ENCODE results near the gene MAN1C1.
A peak's percentile ranks its signal among the peaks of the same experiment; 100 is the strongest.
"Not testable (repeated sequence)": the region's sequence is repeated elsewhere in the genome, so short reads cannot be mapped to it uniquely, and the experiment has no call there.

Gene MAN1C1

DNA sequence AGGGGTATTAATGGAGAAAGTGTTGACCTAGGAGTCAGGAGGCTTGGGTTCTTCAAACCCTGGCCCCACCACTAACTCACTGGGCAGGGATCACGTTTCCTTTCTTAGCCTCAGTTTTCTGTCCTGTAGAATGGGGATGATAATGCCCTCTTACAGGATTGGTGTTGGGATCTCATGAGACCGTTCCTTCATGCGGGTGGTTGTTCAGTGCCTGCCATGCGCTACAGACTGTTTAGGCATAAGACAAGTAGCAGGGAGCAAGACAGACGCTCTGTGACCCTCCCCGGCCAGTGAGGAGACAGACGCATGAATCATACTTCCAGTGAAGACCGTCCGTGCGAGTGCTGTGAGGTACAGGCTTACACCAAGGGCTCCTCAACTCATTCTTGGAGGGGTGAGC is 81.7 kb downstream of the MAN1C1 start:
- DNase-seq (ENCODE audit: low spot score): no peak

DNA sequence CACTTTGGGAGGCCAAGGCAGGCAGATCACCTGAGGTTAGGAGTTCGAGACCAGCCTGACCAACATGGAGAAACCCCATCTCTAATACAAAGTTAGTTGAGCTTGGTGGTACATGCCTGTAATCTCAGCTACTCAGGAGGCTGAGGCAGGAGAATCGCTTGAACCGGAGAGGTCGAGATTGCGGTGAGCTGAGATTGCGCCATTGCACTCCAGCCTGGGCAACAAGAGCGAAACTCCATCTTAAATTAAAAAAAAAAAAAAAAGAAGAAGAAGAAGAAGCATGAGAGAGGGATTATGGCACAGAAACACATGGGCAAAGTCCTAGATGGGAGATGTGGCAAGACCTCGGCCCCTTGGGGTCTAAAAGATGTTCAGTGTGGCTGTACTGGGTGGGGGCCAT is 82.5 kb downstream of the MAN1C1 start:
- not testable (repeated sequence) for DNase-seq (ENCODE audit: low spot score)

DNA sequence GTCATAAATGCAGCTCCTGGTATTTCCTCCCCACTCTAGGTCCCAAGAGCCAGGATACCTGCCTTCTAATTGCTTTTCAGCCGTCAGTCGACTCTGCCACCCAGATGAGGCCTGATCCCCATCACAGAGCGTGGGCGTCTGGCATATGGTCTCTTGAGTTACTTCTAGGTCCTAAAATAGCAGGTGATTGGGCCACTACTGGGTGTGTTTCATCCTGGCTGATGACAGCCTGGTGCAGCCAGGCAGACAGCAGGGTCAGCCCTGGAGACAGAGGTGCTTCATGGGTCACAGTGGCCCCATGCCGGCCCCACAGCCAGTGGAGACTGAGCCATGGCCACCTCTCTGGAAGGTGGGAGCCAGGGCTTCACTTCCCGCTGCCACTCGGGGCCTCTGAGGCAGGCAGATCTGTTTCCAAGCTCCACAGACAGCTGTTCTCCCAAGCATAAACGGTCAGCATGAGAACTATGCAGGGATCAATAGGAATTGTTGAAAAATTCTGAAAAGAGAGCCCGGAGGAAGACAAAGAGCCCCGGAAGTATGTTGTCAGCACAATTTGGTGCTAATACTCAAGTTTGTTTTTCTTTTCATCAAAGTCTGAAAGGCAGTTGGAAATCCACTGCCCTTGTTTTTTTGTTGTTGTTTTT is 83.0 kb downstream of the MAN1C1 start:
- DNase-seq (ENCODE audit: low spot score): no peak

DNA sequence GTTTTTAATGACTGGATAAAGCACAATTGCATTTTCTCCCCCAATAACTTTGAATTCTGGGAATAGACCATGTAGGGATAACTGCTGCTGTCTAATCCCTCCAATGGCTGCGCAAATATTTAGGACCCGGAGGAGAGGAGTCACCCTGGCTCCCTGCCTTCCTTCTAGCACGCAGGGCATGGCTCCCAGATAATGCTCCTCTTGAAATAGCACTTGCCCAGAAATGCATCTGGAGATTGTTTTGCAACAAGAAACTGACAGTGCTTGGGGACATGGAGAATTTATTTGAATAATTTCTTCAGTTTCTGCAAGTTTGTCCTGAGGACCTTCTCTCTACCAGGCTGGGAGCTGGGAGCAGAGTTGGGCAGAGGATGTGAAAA is 83.5 kb downstream of the MAN1C1 start:
- DNase-seq (ENCODE audit: low spot score): no peak

DNA sequence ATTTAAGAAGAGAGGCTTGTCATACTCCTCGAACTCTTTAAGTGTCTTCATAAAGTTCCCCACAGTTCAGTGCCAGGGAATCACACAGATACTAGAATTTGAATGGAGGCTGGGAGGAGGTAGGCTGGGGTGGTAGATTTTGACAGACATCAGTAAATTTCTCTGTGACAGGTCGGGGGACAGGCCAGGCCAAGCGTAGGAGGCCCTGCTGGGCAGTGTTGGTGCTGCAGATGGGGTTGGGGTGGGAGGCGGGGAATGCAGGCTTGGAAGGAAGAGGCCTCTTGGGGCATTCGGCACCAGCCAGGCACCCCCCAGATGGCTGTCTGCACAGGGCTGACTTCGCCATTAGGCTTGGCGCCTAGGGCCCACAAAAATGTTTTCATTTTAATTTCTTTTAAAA is 84.0 kb downstream of the MAN1C1 start:
- DNase-seq (ENCODE audit: low spot score): no peak

DNA sequence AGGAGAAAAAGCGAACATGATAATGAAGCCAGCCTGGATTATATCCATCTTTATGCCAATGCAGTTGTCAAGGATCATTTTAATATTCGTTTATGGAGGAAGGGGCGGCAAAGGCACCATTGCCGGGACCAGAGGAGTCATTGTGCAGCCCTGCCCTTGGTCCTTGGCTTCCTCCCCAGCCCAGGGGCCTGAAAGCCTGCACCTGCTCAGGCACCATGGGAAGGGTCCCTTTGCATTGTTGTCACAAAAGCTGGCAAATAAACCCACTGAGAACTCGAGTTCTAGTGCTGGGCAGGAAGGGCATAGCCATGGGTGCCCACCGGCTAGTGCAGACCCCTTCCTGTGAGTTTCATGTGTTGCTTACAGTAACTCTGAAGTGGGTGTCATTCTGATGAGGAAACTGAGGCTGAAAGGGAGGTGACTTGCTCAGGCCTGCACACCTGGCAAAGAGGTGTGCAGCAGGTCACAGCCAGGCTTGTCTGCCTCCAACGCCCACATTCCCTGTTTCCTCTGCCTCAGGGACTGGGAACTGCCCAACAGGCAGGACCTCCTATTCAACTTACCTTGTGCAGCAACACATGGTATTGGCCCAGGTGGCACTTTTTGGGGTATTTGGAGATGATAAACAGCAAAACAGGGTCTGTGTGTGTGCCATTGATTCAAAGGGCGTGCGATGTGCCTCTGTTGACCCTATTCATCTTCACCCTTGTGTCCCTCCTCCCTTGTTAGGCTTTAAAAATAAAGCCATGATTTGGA is 84.6 kb downstream of the MAN1C1 start:
- DNase-seq (ENCODE audit: low spot score): no peak

DNA sequence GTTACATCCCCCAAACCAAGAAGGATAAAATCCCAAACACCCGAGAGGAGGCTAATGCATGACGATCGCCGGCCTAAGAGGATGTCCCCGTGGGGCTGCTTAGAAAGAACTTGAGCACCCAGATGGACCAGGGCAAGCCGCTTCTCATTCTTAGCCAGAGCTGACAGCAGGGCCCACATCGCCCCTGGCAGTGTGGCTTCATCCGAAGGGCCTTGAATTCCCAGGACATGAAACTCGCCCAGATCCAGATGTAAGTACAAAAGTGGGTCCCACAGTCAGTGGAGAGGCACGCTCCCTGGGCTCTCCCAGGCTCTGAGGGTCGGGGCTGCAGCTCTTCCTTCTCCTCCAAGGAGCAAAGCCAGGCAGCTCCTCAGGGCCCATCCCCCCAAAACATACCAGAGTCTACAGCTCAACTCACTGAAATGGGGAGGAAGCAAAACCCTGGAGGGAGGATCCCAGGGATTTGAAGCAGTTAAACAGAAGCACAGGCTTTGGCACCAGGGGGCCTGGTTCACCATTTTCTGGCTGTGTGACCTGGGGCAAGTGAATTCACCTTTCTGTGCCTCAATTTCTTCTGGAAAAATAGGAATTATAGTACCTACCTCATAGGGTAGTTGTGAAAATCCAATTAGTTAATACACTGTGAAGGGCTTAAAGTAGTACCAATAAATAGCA is 85.6 kb downstream of the MAN1C1 start:
- DNase-seq (ENCODE audit: low spot score): no peak

DNA sequence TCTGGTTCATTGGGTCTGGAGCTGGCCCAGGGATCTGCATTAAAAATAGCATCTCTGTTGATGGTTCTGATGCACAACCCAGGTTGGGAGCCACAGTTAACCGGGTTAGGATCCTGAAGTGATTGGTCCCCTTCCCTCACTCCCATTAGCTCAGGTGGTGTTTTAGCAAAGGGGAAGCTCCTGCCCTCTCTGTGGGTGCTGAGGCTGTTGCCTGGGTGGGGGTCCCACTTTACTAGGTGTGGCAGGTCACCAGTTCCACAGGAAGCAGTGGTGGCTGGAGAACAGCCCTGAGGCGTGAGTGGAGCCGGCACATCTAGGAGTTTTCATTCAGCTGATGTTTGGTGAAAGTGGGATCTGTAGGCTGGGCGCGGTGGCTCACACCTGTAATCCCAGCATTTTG is 86.5 kb downstream of the MAN1C1 start:
- DNase-seq (ENCODE audit: low spot score): no peak

DNA sequence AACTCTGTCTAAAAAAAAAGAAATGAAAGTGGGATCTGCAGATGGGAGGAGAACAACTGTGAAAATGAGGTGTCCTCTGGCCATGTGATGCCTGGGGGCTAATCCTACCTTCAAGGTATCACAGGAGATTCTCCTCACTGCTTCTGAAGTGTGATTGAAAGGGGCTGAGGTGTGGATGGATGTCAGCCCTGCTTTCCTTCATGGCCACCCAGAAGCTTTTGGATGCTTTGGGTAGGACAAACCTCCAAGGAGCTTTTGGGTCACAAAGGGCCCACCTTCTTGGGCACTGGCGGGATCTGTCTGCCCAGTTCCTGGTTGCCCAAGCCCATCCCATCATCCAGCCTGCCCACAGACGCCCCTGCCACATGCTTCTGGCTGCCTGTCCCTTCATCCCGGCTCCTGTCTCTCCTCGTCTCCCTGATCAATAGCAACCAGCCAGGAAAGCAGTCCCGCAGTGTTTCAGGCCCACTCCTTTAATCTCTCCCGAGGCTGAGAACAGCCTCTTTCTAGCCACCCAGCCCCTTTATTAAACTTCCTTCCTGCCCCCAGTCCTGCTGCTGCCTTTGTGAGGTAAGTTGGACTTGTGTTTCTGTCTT is 87.2 kb downstream of the MAN1C1 start:
- no peak for DNase-seq (ENCODE audit: low spot score)

DNA sequence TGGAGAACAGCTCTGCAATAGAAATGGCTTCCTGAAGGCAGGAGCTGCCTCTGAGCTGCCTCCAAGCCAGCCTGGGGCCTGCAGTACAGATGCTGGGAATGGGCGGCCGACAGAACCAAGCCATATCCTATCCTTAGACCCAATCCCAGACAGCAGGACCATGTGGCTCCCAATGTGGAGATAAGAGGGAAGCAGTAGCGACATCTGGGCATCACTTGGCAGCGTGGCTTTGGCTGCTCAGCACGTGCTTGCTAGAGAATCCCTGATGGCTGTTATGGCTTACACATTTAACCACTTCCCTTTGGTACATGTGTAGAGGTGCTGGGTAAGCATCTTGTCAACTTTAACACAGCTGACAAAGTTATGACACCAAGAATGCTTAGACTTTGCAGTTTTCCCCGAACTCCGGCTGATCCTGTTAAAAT is 87.7 kb downstream of the MAN1C1 start:
- peak; percentile 32 for DNase-seq (ENCODE audit: low spot score)

DNA sequence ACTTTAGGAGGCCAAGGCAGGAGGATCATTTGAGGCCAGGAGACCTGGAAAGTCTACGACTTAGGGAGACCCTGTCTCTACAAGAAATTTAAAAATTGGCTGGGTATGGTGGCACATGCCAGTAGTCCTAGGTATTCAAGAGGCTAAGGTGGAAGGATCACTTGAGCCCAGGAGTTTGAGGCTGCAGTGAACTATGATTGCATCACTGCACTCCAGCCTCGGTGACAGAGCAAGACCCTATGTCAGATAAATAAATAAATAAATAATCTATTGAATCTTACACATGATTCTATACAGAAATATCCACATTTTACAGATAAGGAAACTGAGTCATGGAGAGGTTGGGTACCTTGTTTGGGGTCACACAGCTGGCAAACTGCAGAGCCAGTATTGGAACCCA is 89.1 kb downstream of the MAN1C1 start:
- DNase-seq (ENCODE audit: low spot score): no peak

DNA sequence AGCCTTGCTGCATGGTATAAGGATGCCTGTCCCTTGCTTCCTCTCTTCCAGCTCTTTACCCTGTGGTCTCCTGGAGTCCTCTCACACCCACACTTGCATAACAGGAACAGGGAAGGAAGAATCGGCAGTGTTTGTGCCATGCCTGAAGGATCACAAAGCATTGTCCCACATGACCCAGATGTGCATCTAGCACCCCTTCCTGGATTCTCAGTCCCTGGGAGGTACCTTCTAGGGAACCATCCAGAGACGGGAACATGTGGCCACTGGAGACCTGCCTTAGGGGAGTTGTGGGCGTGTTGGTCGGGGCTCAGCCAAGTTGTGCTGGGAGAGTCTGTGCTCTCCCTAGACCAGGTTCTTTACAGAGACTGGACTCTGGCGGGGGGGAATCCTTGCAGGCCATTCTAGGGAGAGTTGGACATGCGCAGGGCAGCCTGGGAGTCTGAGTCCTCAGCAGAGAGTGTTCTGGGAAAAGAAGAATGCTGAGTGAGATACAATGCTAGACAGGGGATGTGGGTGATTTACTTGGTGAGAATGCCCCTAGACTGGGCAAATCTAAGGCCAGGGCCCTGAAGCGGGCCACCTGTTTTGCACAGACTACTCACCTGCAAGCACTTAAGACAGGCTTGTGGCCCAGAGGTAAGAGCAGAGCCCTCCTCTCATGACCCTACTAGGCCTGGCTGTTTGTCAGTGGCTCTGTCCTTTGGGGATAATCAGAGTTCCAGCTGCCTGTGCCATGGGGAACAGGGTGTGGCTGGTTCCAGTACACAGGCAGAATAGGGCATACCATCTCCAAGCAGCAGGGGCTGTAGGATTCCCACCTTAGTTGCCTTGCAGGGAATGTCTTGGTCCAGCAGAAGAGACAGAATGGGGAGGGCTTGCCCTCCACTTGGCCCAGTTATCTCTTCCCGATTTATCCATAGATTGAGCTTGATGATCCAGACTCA is 89.8 kb downstream of the MAN1C1 start:
- DNase-seq (ENCODE audit: low spot score): no peak

DNA sequence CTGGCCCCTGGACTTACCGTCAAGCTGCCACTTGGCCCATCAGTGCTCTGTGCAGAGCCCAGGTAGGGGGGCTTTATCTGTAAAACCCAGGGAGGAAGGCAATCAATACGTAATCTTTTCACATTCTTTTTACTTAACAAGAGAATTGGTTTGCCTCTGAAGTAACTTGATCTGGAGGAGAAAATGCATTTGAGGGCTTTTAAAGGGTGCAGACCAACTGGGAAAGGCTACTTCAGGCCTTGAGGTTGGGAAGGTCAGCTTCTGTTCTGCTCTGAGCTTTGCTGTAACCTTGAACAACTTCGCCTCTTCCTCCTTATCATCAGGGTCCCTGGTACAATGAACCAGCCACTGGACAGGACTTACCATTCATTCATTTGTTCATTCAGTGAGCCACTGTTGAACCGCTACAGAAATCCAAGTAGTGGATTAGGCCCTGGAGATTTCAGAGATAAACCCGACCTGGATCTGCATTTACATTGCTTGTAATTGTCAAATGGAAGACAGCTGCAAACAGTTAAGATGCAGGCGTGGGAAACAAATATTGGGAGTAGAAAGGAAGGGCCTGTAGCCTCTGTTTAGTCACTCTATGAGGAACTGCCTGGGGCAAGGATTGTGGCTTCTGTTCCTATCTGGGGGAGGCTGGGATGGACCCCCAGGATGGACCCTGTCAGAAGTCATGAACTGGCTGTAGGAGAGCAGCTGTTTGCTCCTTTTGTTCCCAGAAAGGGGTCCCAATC is 90.9 kb downstream of the MAN1C1 start:
- no peak for DNase-seq (ENCODE audit: low spot score)

DNA sequence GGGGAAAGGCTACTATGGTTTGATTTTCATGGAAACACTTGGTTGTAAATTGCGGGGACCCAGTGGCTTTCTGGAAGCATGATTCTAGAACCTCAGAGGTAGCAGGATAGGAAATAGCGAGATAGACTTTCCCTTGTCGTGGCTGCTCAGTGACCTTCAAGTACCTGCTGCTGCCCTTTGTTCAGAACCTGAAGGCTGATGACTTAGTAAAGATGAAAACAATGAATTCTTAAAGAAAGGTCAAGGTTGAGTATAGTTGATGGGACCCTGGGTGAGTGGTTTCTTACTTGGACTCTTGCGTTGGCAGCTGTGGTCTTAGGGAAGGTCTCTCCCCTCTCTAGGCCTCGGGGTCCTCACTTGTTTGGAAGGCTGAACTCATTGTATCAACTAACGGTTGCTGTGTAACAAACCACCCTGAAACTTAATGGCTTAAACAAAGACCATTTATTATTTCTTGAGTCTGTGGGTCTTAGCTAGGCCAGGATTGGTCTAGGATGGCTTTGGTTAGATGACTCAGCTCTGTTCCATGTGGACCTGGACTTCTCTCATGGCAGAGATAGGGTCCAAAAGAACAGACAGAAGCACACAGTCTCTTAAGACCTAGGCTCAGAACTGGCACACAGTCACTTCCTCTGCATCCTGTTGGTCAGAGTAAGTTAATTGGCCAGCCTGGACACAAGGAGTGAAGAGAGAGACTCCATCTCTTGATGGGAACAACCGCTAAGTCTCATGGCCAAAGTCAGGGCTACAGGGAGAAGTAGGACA is 94.2 kb downstream of the MAN1C1 start:
- no peak for DNase-seq (ENCODE audit: low spot score)

DNA sequence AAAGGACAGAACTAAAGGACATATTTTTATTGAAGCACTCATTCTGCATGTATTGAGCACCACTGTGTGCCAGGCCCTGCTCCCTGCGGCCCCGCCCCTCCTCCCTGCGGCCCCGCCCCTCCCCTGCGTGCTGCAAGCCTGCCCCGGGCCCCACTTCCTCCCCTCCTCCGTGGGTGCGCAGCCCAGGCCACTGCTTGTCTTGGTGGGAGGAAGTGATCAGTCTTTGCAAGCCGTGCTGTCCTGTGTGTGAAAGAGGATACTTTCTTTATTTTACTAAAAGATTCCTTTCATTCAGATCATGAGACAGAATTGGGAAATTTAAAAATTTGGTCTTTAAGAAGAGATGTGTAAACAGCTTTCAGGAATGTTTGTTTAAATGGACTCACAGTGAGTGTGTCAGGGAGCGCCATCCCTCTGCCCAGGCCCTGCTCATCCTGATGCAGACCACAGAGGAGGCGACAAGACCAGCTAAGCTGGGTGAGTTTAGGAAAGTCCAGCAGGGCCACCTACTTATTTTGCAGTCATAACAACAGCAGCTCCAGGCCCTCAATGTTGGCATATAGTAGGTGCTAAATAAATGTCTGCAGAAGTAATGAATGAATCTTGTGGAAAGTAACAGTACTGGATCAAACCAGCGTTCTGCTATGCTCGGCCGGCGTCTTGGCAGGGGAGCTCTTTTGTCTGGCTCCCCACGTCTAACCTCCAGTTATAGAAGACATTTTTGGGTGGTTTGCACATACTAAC is 95.1 kb downstream of the MAN1C1 start:
- DNase-seq (ENCODE audit: low spot score): peak; percentile 56

DNA sequence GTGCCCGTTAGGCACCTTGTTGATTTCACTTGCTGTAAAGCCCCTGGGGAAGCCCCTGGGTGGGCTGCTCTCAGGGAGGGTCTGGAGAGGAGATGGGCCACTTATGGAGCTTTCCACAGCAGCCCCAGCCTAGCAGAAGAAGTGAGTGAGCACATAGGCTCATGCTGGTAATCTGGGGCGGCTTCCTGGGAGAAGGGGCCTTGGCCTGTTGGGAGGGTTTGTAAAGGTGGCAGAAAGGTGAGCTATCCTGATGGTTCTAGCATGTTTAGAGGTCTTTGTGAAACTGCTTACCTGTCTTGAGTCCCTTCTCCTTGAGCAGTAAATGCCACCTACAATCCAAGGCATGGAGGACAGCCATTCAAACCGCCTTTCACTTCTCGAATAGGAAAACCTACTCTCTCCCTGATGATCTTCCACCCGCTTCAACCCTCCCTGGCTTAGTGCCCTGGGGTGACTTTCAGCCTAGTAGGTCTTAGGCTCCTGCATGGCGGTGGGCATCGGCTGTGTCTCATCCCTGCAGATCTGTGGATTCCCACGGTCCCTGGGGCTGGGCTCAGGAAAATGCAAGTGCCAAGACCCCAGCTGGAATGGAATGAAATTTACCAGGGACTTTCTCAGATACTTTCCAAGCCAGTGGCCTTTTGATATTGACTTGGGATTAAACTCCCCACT is 95.8 kb downstream of the MAN1C1 start:
- DNase-seq (ENCODE audit: low spot score): no peak

DNA sequence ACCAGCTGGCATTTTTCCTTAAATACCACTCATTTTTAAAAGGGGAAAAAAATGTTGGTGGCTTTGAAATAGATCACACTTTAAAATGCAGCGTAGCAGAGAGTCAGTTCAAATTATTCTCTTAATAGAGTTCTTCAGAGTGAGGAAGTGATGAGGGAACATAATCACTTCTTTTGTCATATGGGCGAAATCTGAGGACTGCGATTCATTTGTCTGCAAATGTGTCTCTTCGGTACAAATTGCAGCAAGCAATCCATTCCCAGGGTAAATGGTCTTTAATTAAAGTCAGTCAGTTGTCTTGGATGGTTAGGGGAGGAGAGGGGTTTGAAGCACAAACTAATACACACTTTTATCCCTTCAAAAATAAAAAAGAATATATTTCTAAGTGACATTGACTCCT is 97.4 kb downstream of the MAN1C1 start:
- DNase-seq (ENCODE audit: low spot score): no peak

DNA sequence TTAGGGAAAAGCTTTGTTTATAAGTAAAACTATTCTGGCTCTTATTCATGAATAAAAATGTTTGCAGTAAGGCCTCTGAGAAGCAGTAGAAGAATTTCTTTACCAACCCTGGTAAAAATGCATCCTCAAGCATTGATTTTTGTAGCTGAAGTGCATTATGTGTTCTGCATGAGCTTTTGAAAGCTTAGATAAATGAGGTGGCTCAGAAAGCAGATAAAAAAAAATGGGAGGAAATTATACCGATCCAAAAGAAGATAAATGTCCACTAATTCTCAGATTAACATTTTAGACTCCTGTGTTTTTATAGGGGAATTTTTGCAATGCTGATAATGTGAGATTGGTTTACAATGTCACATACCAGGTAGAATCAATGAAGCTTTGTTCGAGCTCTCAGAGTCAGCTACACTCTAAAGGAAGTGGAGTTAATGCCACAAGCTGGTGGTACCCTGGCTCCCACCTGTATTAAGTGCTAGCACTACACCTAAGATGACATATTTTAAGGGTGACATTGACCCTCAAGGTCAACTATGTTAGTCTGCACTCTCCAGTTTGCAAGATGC is 97.9 kb downstream of the MAN1C1 start:
- no peak for DNase-seq (ENCODE audit: low spot score)

DNA sequence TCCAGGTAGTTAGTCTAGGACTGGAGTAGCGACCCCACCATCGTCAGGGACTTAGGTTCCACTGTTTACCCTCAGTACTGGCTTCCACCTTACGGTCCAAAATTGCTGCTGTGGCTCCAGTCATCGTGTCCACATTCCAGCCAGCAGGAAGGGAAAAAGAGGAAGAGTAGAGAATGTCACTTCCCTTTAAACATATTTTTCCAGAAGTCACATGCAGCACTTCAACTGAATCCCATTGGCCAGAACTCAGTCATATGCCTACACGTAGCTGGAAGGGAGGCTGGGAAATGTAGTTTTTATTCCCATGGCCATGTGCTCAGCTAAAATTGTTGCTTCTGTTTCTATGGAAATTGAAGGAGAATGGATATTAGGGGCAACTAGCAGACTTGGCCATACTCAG is 99.3 kb downstream of the MAN1C1 start:
- DNase-seq (ENCODE audit: low spot score): no peak
